ENCODE measurements around the gene SLC13A3.

Gene SLC13A3

GRCh38 chr20:46649650-46649949 lies 1.7 kb downstream of the SLC13A3 start:
- no peak overlapping the region for H3K4me3 ChIP-seq (ENCODE audit: low read depth, low read length)
- no peak for DNase-seq (ENCODE audit: low read depth)
- no peak for TF ChIP-seq CTCF (IDR thresholded peaks at IDR 0.05; ENCODE audit: low read depth, low read length, missing control alignments)
- in situ Hi-C loops (cut with HindIII; ENCODE audit: low sequenced_read_pairs) = no loop called here

GRCh38 chr20:46648903-46649649 lies 2.2 kb downstream of the SLC13A3 start:
- TF ChIP-seq CTCF (IDR thresholded peaks at IDR 0.05; ENCODE audit: low read depth, low read length, missing control alignments) = no peak
- in situ Hi-C loops (cut with HindIII; ENCODE audit: low sequenced_read_pairs) = no loop called here
- no peak overlapping the region for H3K4me3 ChIP-seq (ENCODE audit: low read depth, low read length)
- no peak for DNase-seq (ENCODE audit: low read depth)

GRCh38 chr20:46647469-46647868 lies 3.8 kb downstream of the SLC13A3 start:
- DNase-seq (ENCODE audit: low read depth) = no peak
- in situ Hi-C loops (cut with HindIII; ENCODE audit: low sequenced_read_pairs) = no loop called here
- no peak for TF ChIP-seq CTCF (IDR thresholded peaks at IDR 0.05; ENCODE audit: low read depth, low read length, missing control alignments)
- no peak overlapping the region for H3K4me3 ChIP-seq (ENCODE audit: low read depth, low read length)

DNA sequence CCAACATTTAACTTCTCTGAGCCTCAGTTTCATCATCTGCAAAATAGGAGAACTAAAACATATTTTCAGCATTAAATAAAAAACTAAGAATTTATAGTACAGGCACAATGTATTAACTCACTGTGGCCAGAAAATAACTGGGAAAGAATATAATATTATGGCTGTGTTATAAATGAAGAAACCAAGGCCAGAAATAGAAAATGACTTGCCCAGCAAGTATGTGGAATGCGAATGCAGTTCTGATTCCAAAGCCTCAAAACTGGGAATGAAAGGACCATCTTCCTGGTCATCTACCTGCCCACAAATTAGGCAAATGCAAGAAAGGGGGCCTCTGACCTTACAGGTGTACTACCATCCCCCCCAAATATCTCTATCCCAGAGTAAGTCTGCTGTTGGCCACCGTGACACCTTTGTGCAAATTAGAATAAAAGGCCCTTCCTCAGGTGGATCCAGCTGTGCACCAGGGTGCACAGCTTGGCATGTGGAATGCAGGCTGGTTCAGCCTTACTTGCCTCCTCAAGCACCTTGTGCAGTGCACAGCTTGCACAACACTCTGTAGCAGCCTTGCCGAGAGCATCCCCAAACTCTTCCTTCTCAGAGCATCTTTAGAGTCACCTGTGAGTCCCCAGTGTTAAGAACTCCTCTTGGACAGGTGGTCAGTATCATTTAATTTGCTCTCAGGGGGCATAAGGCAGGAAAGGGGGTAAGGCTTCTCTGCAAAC lies 4.4 kb downstream of the SLC13A3 start:
- H3K4me3 ChIP-seq (ENCODE audit: low read depth, low read length) = no peak overlapping the region
- TF ChIP-seq CTCF (IDR thresholded peaks at IDR 0.05; ENCODE audit: low read depth, low read length, missing control alignments) = no peak
- no peak for DNase-seq (ENCODE audit: low read depth)
- in situ Hi-C loops (cut with HindIII; ENCODE audit: low sequenced_read_pairs) = no loop called here

- no peak for TF ChIP-seq CTCF (IDR thresholded peaks at IDR 0.05; ENCODE audit: low read depth, low read length, missing control alignments)
- no peak for DNase-seq (ENCODE audit: low read depth)
- no peak overlapping the region for H3K4me3 ChIP-seq (ENCODE audit: low read depth, low read length)
- in situ Hi-C loops (cut with HindIII; ENCODE audit: low sequenced_read_pairs) = no loop called here
These were observed 5.1 kb downstream of the SLC13A3 start for GRCh38 chr20:46646122-46646521.

DNA sequence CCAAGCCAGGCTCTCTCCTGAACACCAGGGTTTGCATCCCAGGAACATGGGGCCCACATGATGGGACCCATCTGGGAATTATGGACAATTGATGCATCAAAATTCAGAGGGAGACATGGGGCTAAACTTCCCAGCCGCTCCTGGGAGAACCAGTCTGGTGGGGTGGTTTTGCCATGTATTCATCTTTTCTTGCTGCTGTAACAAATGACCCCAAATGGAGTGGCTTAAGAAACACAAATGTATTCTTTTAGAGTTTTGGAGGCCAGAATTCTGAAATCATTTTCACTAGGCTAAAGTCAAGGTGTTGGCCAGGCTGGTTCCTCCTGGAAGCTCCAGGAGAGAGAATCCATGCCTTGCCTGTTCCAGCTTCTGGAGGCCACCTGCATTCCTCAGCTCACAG lies 6.5 kb downstream of the SLC13A3 start:
- in situ Hi-C loops (cut with HindIII; ENCODE audit: low sequenced_read_pairs) = no loop called here
- H3K4me3 ChIP-seq (ENCODE audit: low read depth, low read length) = no peak overlapping the region
- DNase-seq (ENCODE audit: low read depth) = no peak
- TF ChIP-seq CTCF (IDR thresholded peaks at IDR 0.05; ENCODE audit: low read depth, low read length, missing control alignments) = no peak

Measured in astrocyte of the cerebellum (primary cell).